VCaP (cell line): ENCODE data around the gene USP8.

Experiments
- H3K27ac ChIP-seq: fragments of 450-650 bp; 2 replicates; pipeline ENCODE4 v1.5.1; 2017
- CTCF ChIP-seq: fragments of 450-650 bp; conservative IDR thresholded peaks from 2 replicates; pipeline ENCODE4 v1.5.1; 2017; ENCODE audit warnings: mild to moderate bottlenecking, moderate library complexity

Gene USP8

GRCh38 chr15:50523851-50524251 is 99.6 kb downstream of the USP8 start:
- TF ChIP-seq CTCF: no peak
- H3K27ac ChIP-seq: peak overlapping the region; percentile 54

GRCh38 chr15:50531163-50531562 is 107.0 kb downstream of the USP8 start:
- H3K27ac ChIP-seq: no peak overlapping the region
- no peak for TF ChIP-seq CTCF

GRCh38 chr15:50531766-50532165 is 107.6 kb downstream of the USP8 start:
- no peak overlapping the region for H3K27ac ChIP-seq
- TF ChIP-seq CTCF: no peak

DNA sequence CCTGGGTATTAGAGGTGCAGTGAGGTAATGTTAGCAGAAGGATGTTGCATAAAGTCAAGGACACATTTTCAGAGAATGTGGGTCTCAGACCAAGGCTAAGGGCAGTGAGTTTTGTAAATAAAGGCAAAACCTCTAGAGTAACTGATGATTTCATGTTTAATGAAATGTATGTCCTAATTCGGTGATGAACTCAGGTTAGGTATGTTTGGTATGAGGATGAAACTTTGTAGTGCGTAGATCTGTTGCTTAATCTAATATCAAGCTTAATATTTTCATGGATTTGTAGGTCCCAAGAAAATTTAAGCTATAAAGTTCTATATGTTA is 118.6 kb downstream of the USP8 start:
- H3K27ac ChIP-seq: no peak overlapping the region
- TF ChIP-seq CTCF: no peak

- peak overlapping the region; percentile 36; the same call in 1 of the 2 replicates for H3K27ac ChIP-seq
- TF ChIP-seq CTCF: no peak
These were observed 119.4 kb downstream of the USP8 start for GRCh38 chr15:50543556-50543955.

GRCh38 chr15:50544368-50544767 is 120.2 kb downstream of the USP8 start:
- peak overlapping the region; percentile 36; the same call in 1 of the 2 replicates for H3K27ac ChIP-seq
- no peak for TF ChIP-seq CTCF

DNA sequence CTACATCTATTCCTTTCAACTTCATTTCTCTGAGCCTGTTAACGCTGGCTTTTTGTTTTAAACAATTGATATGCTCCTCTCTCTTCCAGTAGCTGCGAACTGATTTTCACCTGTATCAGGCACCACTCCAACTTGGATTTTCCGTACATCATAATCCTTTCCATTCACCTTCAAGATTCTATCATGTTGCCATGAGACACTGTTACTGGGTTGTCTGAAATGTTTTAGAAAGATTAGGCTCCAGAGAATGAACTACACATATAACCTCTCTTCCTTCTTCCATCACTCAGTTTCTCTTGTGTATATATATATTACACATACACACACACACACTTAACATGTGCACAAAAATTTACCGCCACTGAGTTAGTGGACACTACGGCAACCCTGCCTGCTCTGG is 122.4 kb downstream of the USP8 start, which contains the start of gene USP50:
Gene USP50, minus strand, starts transcription at position 101 of the 400 bp plus-strand sequence. CDS start 141 bp downstream, outside the sequence.
- H3K27ac ChIP-seq: no peak within 1 kb of the TSS
- TF ChIP-seq CTCF: no peak

DNA sequence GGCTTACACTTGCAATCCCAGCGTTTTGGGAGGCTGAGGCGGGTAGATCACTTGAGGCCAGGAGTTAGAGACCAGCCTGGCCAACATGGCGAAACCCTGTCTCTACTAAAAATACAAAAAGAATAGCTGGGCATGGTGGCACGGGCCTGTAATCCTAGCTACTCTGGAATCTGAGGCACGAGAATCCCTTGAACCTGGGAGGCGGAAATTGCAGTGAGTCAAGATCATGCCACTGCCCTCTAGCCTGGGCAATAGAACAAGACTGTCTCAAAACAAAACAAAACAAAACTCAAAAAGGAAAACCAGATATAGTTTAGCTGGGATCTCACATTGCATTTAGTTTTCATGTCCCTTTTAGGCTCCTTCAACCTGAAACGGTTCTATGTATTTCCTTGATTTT is 125.1 kb downstream of the USP8 start:
- no peak overlapping the region for H3K27ac ChIP-seq
- no peak for TF ChIP-seq CTCF
